Transverse colon (tissue), 4 donors: ENCODE data around the gene ENTPD7. TPM values are rescaled to one million over a fixed set of nuclear protein-coding genes. Genes with fewer than 3 reads are reported as not detected.

ENCODE experiments used
- DNase-seq: peaks from one replicate; pipeline ENCODE4 v3.0.0-alpha.2; 2019
- H3K27ac ChIP-seq, 4 donors: fragments of 200-600 bp; sonication (generic); 2 replicates each; pipeline ENCODE4 v1.5.1; 2016 to 2018; ENCODE audit warnings: inconsistent platforms in 4 of 4
- H3K27me3 ChIP-seq: fragments of 200-600 bp; sonication (generic); 2 replicates; pipeline ENCODE4 v1.5.1; 2017; ENCODE audit warnings: inconsistent platforms
- H3K36me3 ChIP-seq, 4 donors: fragments of 200-600 bp; sonication (generic); 2 replicates each; pipeline ENCODE4 v1.5.1; 2017 to 2019; ENCODE audit warnings: inconsistent platforms in 4 of 4
- H3K4me1 ChIP-seq, 4 donors: fragments of 200-600 bp; sonication (generic); 2 replicates each; pipeline ENCODE4 v1.5.1; 2017 to 2020; ENCODE audit warnings: inconsistent platforms in 4 of 4
- H3K4me3 ChIP-seq, 4 donors: fragments of 200-600 bp; sonication (generic); 1 replicate in 1 of 4; 2 replicates in 3 of 4; pipeline versions ENCODE4 v1.5.1 to v1.6.1; 2017 to 2019; ENCODE audit warnings: inconsistent platforms in 4 of 4
- H3K9me3 ChIP-seq, 2 donors: fragments of 200-600 bp; sonication (generic); 2 replicates each; pipeline ENCODE4 v1.5.1; 2017 to 2019; ENCODE audit warnings: inconsistent platforms in 2 of 2
- EP300 ChIP-seq: sonication (generic); formaldehyde crosslinking; IDR thresholded peaks from one replicate; pipeline ENCODE4 v1.6.1; 2017; ENCODE audit warnings: antibody characterized with exemption, low read depth
- POLR2A ChIP-seq: fragments of 450-650 bp; IDR thresholded peaks from one replicate; pipeline ENCODE4 v1.6.1; 2016; ENCODE audit warnings: antibody characterized with exemption, mild to moderate bottlenecking, moderate library complexity
- POLR2AphosphoS5 ChIP-seq, 3 donors: sonication (generic); formaldehyde crosslinking; IDR thresholded peaks; one replicate each; pipeline ENCODE4 v1.6.1; 2016; ENCODE audit warnings: antibody characterized with exemption in 3 of 3
- WGBS, 2 donors: methylation state at CpG; one replicate each; pipeline ENCODE4 v1.1.5; 2018; ENCODE audit warnings: low coverage in 1 of 2; 5-methylcytosine and 5-hydroxymethylcytosine counted together
- in situ Hi-C, 4 donors: fragments of 200-750 bp; cut with MboI; loops; one replicate each; pipeline versions ENCODE4 v1.15.0 to v1.15.1; 2017; ENCODE audit warnings: low sequenced_read_pairs in 3 of 4, low pct_ligation_motif_present in 1 of 4, low pct_unique_long_range_greater_than_20kb in 1 of 4
- intact Hi-C: fragments of 100-400 bp; cut with DNase I; formaldehyde crosslinking; loops from one replicate; pipeline ENCODE4 v1.15.1; 2023; ENCODE audit warnings: low total_unique reads
- total RNA-seq, 4 donors: library from RNA; depleted of rRNA; stranded (reverse); fragments of >200 nt; gene quantifications; one replicate each; pipeline ENCODE4 v1.1.0, GENCODE V29; 2016
- TF ChIP-seq, protein P1 (sequence below), 5 experiments: fragments of 200-600 bp in 3 of 5; fragments of 450-650 bp in 2 of 5; sonication (generic) in 3 of 5; IDR thresholded peaks; 1 replicate in 2 of 5; 2 replicates in 3 of 5; pipeline ENCODE4 v1.5.1; 2016 to 2017; ENCODE audit warnings: antibody characterized with exemption in 5 of 5, inconsistent platforms in 3 of 5, mild to moderate bottlenecking in 2 of 5, moderate library complexity in 1 of 5

ENTPD7 gene
- total RNA-seq, 4 donors from 2014 or later, result 4.9 to 17.3 (median 8.0) TPM

GRCh38 chr10:99682032-99682431 is 22.7 kb downstream of the ENTPD7 start:
- Histone ChIP-seq H3K27me3 (no peaks in the 10 kb centered on the region), H3K9me3 (no peaks in the 10 kb centered on the region), H3K36me3 (no peaks in the 10 kb centered on the region), H3K4me3 (no peak overlapping the region), H3K27ac (peak overlapping the region; percentile 17 to 47 (median 36)), H3K4me1 (peaks cover 0 to 18% (median 6%) of the 10 kb centered on the region in 4 donors)
- TF ChIP-seq POLR2A (no peak), EP300 (no peak), POLR2AphosphoS5 (IDR thresholded peaks at IDR 0.05) (no peak)
- TF ChIP-seq, protein P1, sequence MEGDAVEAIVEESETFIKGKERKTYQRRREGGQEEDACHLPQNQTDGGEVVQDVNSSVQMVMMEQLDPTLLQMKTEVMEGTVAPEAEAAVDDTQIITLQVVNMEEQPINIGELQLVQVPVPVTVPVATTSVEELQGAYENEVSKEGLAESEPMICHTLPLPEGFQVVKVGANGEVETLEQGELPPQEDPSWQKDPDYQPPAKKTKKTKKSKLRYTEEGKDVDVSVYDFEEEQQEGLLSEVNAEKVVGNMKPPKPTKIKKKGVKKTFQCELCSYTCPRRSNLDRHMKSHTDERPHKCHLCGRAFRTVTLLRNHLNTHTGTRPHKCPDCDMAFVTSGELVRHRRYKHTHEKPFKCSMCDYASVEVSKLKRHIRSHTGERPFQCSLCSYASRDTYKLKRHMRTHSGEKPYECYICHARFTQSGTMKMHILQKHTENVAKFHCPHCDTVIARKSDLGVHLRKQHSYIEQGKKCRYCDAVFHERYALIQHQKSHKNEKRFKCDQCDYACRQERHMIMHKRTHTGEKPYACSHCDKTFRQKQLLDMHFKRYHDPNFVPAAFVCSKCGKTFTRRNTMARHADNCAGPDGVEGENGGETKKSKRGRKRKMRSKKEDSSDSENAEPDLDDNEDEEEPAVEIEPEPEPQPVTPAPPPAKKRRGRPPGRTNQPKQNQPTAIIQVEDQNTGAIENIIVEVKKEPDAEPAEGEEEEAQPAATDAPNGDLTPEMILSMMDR (IDR thresholded peaks at IDR 0.05), result no peak
- in situ Hi-C loops (no loop called here), intact Hi-C loops (no loop called here)
- WGBS, 2 donors, result 16% methylated on average over 1 of the region's 1 CpG; no CpG with 5 or more reads in 1 of the 2 donors
- DNase-seq, result no peak

DNA sequence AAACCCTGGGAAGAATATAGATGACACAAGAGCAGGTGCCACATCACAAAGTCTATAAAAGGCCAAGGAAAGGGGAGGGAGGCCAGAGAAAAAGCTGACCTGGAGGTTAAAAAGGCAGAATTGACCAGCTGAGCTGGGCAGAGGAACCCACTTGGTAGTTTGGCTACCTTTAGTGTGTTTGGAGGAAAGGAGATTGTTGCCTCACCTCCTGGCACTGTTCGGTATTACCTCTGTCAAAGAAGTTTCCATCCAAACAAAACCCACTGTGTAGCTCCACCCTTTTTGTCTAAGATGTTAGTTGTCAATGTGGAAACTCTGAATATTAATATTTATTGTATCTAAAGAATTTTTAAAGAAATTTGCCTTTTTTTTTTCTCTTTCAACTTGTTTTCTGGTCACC is 23.4 kb downstream of the ENTPD7 start:
- no peaks in the 10 kb centered on the region for H3K27me3 ChIP-seq
- intact Hi-C loops, result no loop called here
- no peak overlapping the region for H3K4me3 ChIP-seq
- no peaks in the 10 kb centered on the region for H3K9me3 ChIP-seq
- peak overlapping the region; percentile 10 to 47 (median 36) for H3K27ac ChIP-seq
- TF ChIP-seq, protein P1 (IDR thresholded peaks at IDR 0.05), result peak in 4 of 5 experiments; percentile 10 to 35 (median 25)
- TF ChIP-seq EP300, result no peak
- TF ChIP-seq POLR2A, result no peak
- TF ChIP-seq POLR2AphosphoS5 (IDR thresholded peaks at IDR 0.05), result no peak
- H3K36me3 ChIP-seq, result no peaks in the 10 kb centered on the region
- in situ Hi-C loops, result no loop called here
- no peak for DNase-seq
- peaks cover 0 to 18% (median 6%) of the 10 kb centered on the region in 4 donors for H3K4me1 ChIP-seq
- 33 to 46% methylated on average over 1 of the region's 1 CpG for WGBS, 2 donors

- Histone ChIP-seq H3K27ac (peak overlapping the region; percentile 36 to 64 (median 58)), H3K9me3 (no peaks in the 10 kb centered on the region), H3K36me3 (no peaks in the 10 kb centered on the region), H3K4me1 (peaks cover 0 to 18% (median 6%) of the 10 kb centered on the region in 4 donors), H3K4me3 (no peak overlapping the region), H3K27me3 (no peaks in the 10 kb centered on the region)
- TF ChIP-seq, protein P1 (IDR thresholded peaks at IDR 0.05), result no peak
- TF ChIP-seq POLR2AphosphoS5 (IDR thresholded peaks at IDR 0.05), result no peak
- TF ChIP-seq EP300, result no peak
- no peak for TF ChIP-seq POLR2A
- in situ Hi-C loops, result no loop called here
- DNase-seq, result no peak
- intact Hi-C loops, result no loop called here
- WGBS, 2 donors, result 40 to 43% methylated on average over 2 of the region's 2 CpGs
Measured at GRCh38 chr10:99685597-99685967, 26.3 kb downstream of the ENTPD7 start.

DNA sequence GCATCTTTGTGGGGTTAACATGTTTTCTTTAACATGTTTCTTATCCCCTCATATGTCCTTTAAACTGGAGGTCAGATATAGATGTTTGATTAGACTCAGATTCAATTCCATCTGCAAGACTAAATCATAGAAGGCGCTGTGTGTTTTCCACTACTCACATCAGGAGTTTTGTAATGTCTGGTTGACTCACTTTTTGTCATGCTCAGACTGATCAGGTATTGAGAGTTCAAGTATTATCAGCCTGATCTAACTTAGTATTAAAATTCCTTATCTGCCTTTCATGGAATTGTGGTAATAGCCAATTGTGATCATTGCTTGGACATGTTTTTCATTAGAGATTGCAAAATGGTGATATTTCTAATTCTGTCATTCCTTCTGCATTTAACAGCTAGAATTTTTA is 30.2 kb downstream of the ENTPD7 start:
- Histone ChIP-seq H3K27me3 (no peaks in the 10 kb centered on the region), H3K27ac (no peak overlapping the region), H3K4me1 (peaks cover 0 to 10% (median 3%) of the 10 kb centered on the region in 4 donors), H3K36me3 (peaks cover 0 to 17% (median 0%) of the 10 kb centered on the region in 4 donors), H3K9me3 (no peaks in the 10 kb centered on the region), H3K4me3 (no peak overlapping the region)
- intact Hi-C loops (no loop called here), in situ Hi-C loops (no loop called here)
- 97 to 100% methylated on average over 1 of the region's 1 CpG for WGBS, 2 donors
- DNase-seq, result no peak
- no peak for TF ChIP-seq POLR2AphosphoS5 (IDR thresholded peaks at IDR 0.05)
